NB4 (cell line): ENCODE data around the gene PTPRS.

ENCODE experiments used
- MYC ChIP-seq: IDR thresholded peaks from 2 replicates; pipeline ENCODE4 v1.6.1; 2011; ENCODE audit warnings: low read depth, low read length
- POLR2A ChIP-seq: IDR thresholded peaks from 2 replicates; pipeline ENCODE4 v1.6.1; 2011; ENCODE audit warnings: mild to moderate bottlenecking; ENCODE audit not compliant: insufficient read length; ENCODE audit errors: extremely low read depth
- TF ChIP-seq, protein P1 (sequence below): IDR thresholded peaks from one replicate; pipeline ENCODE4 v1.5.1; 2012; ENCODE audit warnings: low read depth, low read length
- TF ChIP-seq, protein P2 (sequence below): IDR thresholded peaks from 2 replicates; pipeline ENCODE4 v1.6.1; 2011; ENCODE audit warnings: low read depth, low read length

DNA sequence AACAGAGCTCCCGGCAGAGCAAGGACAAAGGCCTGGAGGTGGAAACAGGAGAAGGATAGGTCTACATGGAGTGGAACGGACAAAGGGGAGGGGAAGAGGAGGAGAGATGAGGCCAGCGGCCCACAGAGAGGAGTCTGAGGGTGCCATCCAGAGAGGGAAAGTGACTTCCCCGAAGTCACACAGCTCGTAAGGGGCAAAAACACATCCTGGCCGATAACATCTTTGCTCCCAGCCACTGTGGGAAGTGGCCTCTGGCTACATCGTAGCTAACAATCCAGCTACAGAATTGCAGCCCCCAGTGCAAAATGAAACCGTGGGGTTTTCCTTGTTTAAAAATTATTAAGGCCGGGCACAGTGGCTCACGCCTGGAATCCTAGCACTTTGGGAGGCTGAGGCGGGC, 11.5 kb downstream of the PTPRS start:
- TF ChIP-seq, protein P1, sequence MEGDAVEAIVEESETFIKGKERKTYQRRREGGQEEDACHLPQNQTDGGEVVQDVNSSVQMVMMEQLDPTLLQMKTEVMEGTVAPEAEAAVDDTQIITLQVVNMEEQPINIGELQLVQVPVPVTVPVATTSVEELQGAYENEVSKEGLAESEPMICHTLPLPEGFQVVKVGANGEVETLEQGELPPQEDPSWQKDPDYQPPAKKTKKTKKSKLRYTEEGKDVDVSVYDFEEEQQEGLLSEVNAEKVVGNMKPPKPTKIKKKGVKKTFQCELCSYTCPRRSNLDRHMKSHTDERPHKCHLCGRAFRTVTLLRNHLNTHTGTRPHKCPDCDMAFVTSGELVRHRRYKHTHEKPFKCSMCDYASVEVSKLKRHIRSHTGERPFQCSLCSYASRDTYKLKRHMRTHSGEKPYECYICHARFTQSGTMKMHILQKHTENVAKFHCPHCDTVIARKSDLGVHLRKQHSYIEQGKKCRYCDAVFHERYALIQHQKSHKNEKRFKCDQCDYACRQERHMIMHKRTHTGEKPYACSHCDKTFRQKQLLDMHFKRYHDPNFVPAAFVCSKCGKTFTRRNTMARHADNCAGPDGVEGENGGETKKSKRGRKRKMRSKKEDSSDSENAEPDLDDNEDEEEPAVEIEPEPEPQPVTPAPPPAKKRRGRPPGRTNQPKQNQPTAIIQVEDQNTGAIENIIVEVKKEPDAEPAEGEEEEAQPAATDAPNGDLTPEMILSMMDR = no peak
- TF ChIP-seq POLR2A (no peak), MYC (no peak)
- TF ChIP-seq, protein P2, sequence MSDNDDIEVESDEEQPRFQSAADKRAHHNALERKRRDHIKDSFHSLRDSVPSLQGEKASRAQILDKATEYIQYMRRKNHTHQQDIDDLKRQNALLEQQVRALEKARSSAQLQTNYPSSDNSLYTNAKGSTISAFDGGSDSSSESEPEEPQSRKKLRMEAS = no peak
